ENCODE data around the gene PPFIA3. TPM values are rescaled to one million over a fixed set of nuclear protein-coding genes. Genes with fewer than 3 reads are reported as not detected.

Gene PPFIA3
- total RNA-seq, 1 experiment from 2014 or later, result 28.1 TPM

DNA sequence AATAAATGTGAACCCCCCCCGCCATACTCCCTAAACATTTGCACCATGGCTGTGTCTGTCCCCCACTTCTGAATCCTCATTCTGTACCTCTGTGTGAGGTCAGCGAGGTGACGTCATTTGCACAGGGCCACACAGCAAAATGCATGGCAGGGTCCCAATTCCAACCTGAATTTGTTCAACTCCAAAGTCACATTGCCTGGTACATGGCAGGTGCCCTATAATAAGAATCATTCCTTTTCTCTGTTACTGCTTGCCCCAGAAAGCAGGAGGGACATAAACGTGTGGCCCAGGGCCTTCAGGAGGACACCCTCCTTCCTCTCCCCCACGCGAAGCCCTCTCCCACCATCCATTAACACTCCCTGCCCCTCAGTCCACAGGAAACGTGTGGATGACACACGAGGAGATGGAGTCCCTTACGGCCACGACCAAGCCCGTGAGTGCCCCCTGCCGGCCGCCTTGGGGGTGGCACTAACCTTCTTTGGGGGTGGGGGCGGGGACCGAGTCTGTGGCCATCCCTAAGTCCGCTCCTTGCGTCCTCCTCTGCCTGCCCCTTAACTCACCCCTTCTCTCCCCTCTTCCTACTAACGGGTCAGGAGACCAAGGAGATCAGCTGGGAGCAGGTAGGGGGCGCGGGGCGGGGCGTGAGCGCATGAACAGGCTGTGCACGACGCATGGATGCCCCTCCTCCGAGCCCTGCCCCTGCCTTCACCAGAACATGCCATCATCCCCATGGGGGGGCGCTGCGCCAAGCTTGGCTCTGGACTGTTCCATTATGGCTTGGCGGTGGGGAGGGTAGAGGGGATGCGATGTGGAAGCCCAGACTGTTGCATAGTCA lies 26.4 kb downstream of the PPFIA3 start:
- Histone ChIP-seq H3K9me2 (ENCODE audit: insufficient read depth) (no peaks in the 10 kb centered on the region), H3K9ac (ENCODE audit: low read length) (peak overlapping the region; percentile 24; the same call in 1 of the 2 replicates), H3K4me3 (replicated peaks in 1 of 2; ENCODE audit: low read depth in 1 of 2, low read length in 2 of 2) (peak overlapping the region; percentile 35 to 49), H3K79me2 (ENCODE audit: insufficient read depth, low read length) (no peaks in the 10 kb centered on the region), H2AFZ (ENCODE audit: low read depth, low read length, poor library complexity, severe bottlenecking) (no peak overlapping the region), H3K27ac (ENCODE audit: low read depth, low read length) (peak overlapping the region; percentile 36), H3K27me3 (ENCODE audit: insufficient read depth, low read length) (no peaks in the 10 kb centered on the region), H4K20me1 (ENCODE audit: insufficient read depth) (no peaks in the 10 kb centered on the region), H3K9me3 (ENCODE audit: control insufficient read depth in 1 of 2, insufficient read depth in 1 of 2, low read depth in 1 of 2, low read length in 2 of 2) (no peaks in the 10 kb centered on the region), H3K4me2 (ENCODE audit: low read length) (peak overlapping the region; percentile 74), H3K36me3 (ENCODE audit: control insufficient read depth in 1 of 2, insufficient read depth in 2 of 2, low read length in 2 of 2) (no peaks in the 10 kb centered on the region), H3K4me1 (ENCODE audit: control insufficient read depth in 1 of 2, insufficient read depth in 2 of 2, low read length in 2 of 2) (peaks cover 16 to 38% of the 10 kb centered on the region in 2 experiments)
- RAD21 ChIA-PET (ENCODE audit: low non-redundant PET in 1 of 2, low total read pairs in 2 of 2, uncharacterized antibody in 2 of 2, unreplicated experiment in 2 of 2), result interaction anchor here in 1 of 2 experiments (1.0 kb wide), 1 partner anchor 48 kb away, joined by 3 read pairs; no protein-coding TSS in a partner anchor
- CTCF ChIA-PET, result interaction anchor here (0.8 to 2.2 kb wide), 16 partner anchors 10 to 152 kb away, joined by 3 to 19 read pairs (median 5); partner anchors contain the start of genes GYS1 and RUVBL2
- no TSS peak for BruUV-seq (replicated peaks)
- peak; percentile 84 for DNase-seq (ENCODE audit: low read depth, low spot score)
- POLR2A ChIA-PET, result interaction anchor here (0.6 kb wide), 1 partner anchor 20 kb away, joined by 7 read pairs; no protein-coding TSS in a partner anchor
- intact Hi-C loops (cut with micrococcal nuclease), result no loop called here
- ATAC-seq, result peak; percentile 47
- TF ChIP-seq, protein P1, sequence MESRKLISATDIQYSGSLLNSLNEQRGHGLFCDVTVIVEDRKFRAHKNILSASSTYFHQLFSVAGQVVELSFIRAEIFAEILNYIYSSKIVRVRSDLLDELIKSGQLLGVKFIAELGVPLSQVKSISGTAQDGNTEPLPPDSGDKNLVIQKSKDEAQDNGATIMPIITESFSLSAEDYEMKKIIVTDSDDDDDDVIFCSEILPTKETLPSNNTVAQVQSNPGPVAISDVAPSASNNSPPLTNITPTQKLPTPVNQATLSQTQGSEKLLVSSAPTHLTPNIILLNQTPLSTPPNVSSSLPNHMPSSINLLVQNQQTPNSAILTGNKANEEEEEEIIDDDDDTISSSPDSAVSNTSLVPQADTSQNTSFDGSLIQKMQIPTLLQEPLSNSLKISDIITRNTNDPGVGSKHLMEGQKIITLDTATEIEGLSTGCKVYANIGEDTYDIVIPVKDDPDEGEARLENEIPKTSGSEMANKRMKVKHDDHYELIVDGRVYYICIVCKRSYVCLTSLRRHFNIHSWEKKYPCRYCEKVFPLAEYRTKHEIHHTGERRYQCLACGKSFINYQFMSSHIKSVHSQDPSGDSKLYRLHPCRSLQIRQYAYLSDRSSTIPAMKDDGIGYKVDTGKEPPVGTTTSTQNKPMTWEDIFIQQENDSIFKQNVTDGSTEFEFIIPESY (IDR thresholded peaks at IDR 0.05; ENCODE audit: extremely low read depth, insufficient replicate concordance, low read length), result no peak
- TF ChIP-seq, protein P2, sequence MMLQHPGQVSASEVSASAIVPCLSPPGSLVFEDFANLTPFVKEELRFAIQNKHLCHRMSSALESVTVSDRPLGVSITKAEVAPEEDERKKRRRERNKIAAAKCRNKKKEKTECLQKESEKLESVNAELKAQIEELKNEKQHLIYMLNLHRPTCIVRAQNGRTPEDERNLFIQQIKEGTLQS (IDR thresholded peaks at IDR 0.05), result no peak
- TF ChIP-seq CEBPB (IDR thresholded peaks at IDR 0.05; ENCODE audit: low read depth), result no peak
- no peak for TF ChIP-seq EZH2 (IDR thresholded peaks at IDR 0.05)
- TF ChIP-seq CBX3 (IDR thresholded peaks at IDR 0.05; ENCODE audit: low read depth), result no peak
- TF ChIP-seq EZH2phosphoT487 (IDR thresholded peaks at IDR 0.05; ENCODE audit: borderline replicate concordance), result no peak
- no peak for TF ChIP-seq FOSL1 (IDR thresholded peaks at IDR 0.05; ENCODE audit: low read depth)
- peak; percentile 74; the same call in 1 of the 2 replicates for TF ChIP-seq RAD21 (IDR thresholded peaks at IDR 0.05; ENCODE audit: low read depth)
- TF ChIP-seq EGR1 (IDR thresholded peaks at IDR 0.05; ENCODE audit: low read depth), result no peak
- TF ChIP-seq ELF1 (IDR thresholded peaks at IDR 0.05; ENCODE audit: borderline replicate concordance, low read depth), result no peak
- TF ChIP-seq ZNF274 (IDR thresholded peaks at IDR 0.05; ENCODE audit: low read depth, low read length), result no peak
- peak; percentile 52; the same call in 1 of the 2 replicates for TF ChIP-seq SP1 (IDR thresholded peaks at IDR 0.05; ENCODE audit: low read depth)
- TF ChIP-seq TCF7L2 (IDR thresholded peaks at IDR 0.05; ENCODE audit: borderline replicate concordance, extremely low read depth, insufficient read depth, insufficient read length), result no peak
- TF ChIP-seq ZFX (IDR thresholded peaks at IDR 0.05), result no peak
- TF ChIP-seq, protein P3, sequence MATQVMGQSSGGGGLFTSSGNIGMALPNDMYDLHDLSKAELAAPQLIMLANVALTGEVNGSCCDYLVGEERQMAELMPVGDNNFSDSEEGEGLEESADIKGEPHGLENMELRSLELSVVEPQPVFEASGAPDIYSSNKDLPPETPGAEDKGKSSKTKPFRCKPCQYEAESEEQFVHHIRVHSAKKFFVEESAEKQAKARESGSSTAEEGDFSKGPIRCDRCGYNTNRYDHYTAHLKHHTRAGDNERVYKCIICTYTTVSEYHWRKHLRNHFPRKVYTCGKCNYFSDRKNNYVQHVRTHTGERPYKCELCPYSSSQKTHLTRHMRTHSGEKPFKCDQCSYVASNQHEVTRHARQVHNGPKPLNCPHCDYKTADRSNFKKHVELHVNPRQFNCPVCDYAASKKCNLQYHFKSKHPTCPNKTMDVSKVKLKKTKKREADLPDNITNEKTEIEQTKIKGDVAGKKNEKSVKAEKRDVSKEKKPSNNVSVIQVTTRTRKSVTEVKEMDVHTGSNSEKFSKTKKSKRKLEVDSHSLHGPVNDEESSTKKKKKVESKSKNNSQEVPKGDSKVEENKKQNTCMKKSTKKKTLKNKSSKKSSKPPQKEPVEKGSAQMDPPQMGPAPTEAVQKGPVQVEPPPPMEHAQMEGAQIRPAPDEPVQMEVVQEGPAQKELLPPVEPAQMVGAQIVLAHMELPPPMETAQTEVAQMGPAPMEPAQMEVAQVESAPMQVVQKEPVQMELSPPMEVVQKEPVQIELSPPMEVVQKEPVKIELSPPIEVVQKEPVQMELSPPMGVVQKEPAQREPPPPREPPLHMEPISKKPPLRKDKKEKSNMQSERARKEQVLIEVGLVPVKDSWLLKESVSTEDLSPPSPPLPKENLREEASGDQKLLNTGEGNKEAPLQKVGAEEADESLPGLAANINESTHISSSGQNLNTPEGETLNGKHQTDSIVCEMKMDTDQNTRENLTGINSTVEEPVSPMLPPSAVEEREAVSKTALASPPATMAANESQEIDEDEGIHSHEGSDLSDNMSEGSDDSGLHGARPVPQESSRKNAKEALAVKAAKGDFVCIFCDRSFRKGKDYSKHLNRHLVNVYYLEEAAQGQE (IDR thresholded peaks at IDR 0.05; ENCODE audit: low read depth), result no peak
- peak; percentile 46 for TF ChIP-seq JUND (IDR thresholded peaks at IDR 0.05)
- TF ChIP-seq, protein P4, sequence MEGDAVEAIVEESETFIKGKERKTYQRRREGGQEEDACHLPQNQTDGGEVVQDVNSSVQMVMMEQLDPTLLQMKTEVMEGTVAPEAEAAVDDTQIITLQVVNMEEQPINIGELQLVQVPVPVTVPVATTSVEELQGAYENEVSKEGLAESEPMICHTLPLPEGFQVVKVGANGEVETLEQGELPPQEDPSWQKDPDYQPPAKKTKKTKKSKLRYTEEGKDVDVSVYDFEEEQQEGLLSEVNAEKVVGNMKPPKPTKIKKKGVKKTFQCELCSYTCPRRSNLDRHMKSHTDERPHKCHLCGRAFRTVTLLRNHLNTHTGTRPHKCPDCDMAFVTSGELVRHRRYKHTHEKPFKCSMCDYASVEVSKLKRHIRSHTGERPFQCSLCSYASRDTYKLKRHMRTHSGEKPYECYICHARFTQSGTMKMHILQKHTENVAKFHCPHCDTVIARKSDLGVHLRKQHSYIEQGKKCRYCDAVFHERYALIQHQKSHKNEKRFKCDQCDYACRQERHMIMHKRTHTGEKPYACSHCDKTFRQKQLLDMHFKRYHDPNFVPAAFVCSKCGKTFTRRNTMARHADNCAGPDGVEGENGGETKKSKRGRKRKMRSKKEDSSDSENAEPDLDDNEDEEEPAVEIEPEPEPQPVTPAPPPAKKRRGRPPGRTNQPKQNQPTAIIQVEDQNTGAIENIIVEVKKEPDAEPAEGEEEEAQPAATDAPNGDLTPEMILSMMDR (IDR thresholded peaks at IDR 0.05 in 2 of 3, conservative IDR thresholded peaks at IDR 0.05 in 1 of 3; ENCODE audit: borderline replicate concordance in 1 of 3, insufficient read depth in 1 of 3, low read depth in 2 of 3, low read length in 2 of 3), result peak; percentile 86 to 94 (median 91)
- TF ChIP-seq YY1 (IDR thresholded peaks at IDR 0.05; ENCODE audit: extremely low read depth, insufficient replicate concordance, low read depth, low read length), result peak; percentile 87
